Dendritic cell treated with granulocyte-macrophage colony-stimulating factor and Interleukin-4, amounts not matched to agents 40 ng/mL and 50 ng/mL, for 4 days (primary cell): ENCODE results near the gene NFE2.
"Not testable (repeated sequence)": the region's sequence is repeated elsewhere in the genome, so short reads cannot be mapped to it uniquely, and the experiment has no call there.

Source experiments
- H3K27ac Mint-ChIP-seq: one replicate; pipeline ENCODE4 v1.8.0; 2022; ENCODE audit warnings: mild to moderate bottlenecking, mixed read lengths
- H3K27me3 Mint-ChIP-seq: one replicate; pipeline ENCODE4 v1.8.0; 2022; ENCODE audit warnings: mild to moderate bottlenecking, mixed read lengths
- H3K36me3 Mint-ChIP-seq: one replicate; pipeline ENCODE4 v1.8.0; 2022; ENCODE audit warnings: low read depth, mixed read lengths
- H3K4me1 Mint-ChIP-seq: one replicate; pipeline ENCODE4 v1.8.0; 2022; ENCODE audit warnings: low read depth, mixed read lengths
- H3K4me3 Mint-ChIP-seq: one replicate; pipeline ENCODE4 v1.8.0; 2022; ENCODE audit warnings: mild to moderate bottlenecking, moderate library complexity, mixed read lengths
- H3K9me3 Mint-ChIP-seq: one replicate; pipeline ENCODE4 v1.8.0; 2022; ENCODE audit warnings: mixed read lengths
- intact Hi-C: fragments of 100-400 bp; cut with micrococcal nuclease; formaldehyde crosslinking; loops from one replicate; pipeline ENCODE4 v1.15.0; 2022

NFE2 gene

DNA sequence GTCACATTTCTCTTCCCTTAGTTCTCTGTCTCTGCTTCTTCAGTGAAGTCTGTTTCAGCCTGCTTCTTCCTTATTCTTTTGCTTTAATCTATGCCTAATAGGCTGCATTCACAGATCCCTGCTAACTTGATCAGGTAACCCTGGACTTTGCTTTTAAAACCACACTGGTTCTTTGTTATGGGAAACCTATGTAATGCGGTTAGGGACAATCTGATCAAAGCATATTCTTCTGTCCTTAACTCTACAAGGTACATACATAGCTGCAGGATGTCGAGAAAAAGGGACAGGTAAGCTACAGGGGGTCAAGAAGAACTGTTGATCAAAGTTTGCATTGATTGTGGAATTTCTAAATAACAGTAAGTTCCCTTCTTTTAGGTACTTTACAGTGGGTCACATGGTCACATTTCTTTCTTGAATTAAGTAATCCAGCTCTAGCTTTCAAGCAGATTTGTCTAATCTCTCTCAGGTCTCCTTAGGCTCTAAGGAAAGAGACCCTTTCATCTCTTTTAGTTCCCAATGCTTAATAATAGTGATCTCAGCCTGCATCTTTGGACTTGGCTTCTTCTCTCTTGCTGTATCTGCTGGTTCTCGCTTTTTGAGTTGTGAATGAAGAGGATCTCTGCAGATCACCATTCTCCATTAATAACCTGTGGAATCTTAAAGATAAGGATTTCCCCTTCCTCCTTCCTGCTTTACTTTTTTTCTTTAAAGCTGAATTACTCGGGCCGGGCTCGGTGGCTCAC, 28.0 kb upstream of the NFE2 start:
- Mint-ChIP-seq H3K4me1 (peaks cover 59% of the 10 kb centered on the region), H3K36me3 (peaks cover 37% of the 10 kb centered on the region), H3K4me3 (no peak overlapping the region), H3K27ac (peak overlapping the region; percentile 76), H3K9me3 (no peaks in the 10 kb centered on the region), H3K27me3 (no peaks in the 10 kb centered on the region)
- intact Hi-C loops: loop anchor here (5.0 kb wide), 1 partner anchor 39 kb away; no protein-coding TSS in a partner anchor

DNA sequence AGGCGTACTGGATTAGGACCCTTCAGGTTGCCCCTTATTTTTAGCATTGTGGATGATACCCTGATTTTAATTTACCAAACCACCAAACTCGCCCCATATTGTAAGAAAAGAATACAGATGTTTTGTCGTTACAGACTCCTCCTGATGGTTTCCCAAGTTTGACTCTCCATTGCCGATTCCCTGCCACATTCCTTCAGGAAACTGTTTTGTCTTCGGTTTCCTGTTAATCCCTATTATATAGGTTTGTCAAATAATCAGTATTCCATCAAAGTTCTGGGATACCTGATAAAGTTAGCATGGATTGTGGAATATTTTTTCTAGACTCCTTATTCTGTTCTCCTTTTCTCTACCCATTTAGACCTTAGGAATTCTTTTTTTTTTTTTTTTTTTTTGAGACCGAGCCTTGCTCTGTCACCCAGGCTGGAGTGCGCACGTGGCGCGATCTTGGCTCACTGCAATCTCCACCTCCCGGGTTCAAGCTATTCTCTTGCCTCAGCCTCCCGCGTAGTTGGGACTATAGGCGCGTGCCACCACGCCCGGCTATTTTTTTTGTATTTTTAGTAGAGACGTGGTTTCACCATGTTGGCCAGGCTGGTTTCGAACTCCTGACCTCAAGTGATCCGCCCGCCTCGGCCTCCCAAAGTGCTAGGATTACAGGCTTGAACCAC, 24.8 kb upstream of the NFE2 start:
- H3K4me3 Mint-ChIP-seq: peak overlapping the region; percentile 100
- intact Hi-C loops: loop anchor here (5.0 kb wide), 1 partner anchor 42 kb away; no protein-coding TSS in a partner anchor
- peaks cover 55% of the 10 kb centered on the region for H3K4me1 Mint-ChIP-seq
- peak overlapping the region; percentile 95 for H3K27ac Mint-ChIP-seq
- H3K36me3 Mint-ChIP-seq: peaks cover 26% of the 10 kb centered on the region
- not testable (repeated sequence) for H3K27me3 Mint-ChIP-seq, H3K9me3 Mint-ChIP-seq

GRCh38 chr12:54324617-54325441, 24.0 kb upstream of the NFE2 start, which contains the start of gene COPZ1:
TSS of gene COPZ1 (plus strand) at chr12:54325131. CDS start at chr12:54325164, 33 bp downstream.
- Mint-ChIP-seq H3K27ac (peak within 1 kb of the TSS; percentile 95), H3K4me1 (peaks cover 48% of the 10 kb centered on the region), H3K36me3 (peaks cover 19% of the 10 kb centered on the region), H3K27me3 (no peaks in the 10 kb centered on the region), H3K9me3 (no peaks in the 10 kb centered on the region), H3K4me3 (peak within 1 kb of the TSS; percentile 100)
- intact Hi-C loops: loop anchor here (1.0 to 5.0 kb wide), 3 partner anchors 31 to 45 kb away; partner anchors contain the start of genes CBX5 and HNRNPA1

DNA sequence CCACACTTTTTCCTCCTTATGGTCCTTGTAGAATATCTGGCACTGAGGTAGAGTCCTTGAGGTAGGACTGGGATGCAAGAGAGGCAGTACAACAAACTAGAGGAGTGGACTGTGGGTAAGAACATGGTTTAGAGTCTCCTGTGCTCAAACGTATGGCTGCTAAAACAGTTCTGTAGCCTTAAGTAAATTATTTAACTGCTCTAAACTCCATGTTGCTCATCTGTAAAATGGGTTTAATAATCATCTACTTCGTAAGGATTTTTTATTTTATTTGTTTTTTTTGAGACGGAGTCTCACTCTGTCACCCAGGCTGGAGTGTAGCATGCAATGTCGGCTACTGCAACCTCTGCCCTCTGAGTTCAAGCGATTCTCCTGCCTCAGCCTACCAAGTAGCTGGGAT, 20.5 kb upstream of the NFE2 start:
- H3K27me3 Mint-ChIP-seq: no peaks in the 10 kb centered on the region
- peaks cover 8% of the 10 kb centered on the region for H3K36me3 Mint-ChIP-seq
- H3K9me3 Mint-ChIP-seq: no peaks in the 10 kb centered on the region
- no peak overlapping the region for H3K27ac Mint-ChIP-seq
- H3K4me1 Mint-ChIP-seq: peaks cover 29% of the 10 kb centered on the region
- no peak overlapping the region for H3K4me3 Mint-ChIP-seq
- intact Hi-C loops: no loop called here

GRCh38 chr12:54312309-54312708, 11.5 kb upstream of the NFE2 start:
- intact Hi-C loops: not testable (repeated sequence)

GRCh38 chr12:54311051-54311450, 10.2 kb upstream of the NFE2 start:
- H3K4me1 Mint-ChIP-seq: peaks cover 26% of the 10 kb centered on the region
- H3K4me3 Mint-ChIP-seq: no peak overlapping the region
- H3K27ac Mint-ChIP-seq: no peak overlapping the region
- no peaks in the 10 kb centered on the region for H3K36me3 Mint-ChIP-seq
- H3K9me3 Mint-ChIP-seq: no peaks in the 10 kb centered on the region
- intact Hi-C loops: no loop called here
- H3K27me3 Mint-ChIP-seq: no peaks in the 10 kb centered on the region

More at GRCh38 chr12:54312309-54312708, 11.5 kb upstream of the NFE2 start:
- not testable (repeated sequence) for H3K27ac Mint-ChIP-seq, H3K36me3 Mint-ChIP-seq, H3K4me3 Mint-ChIP-seq, H3K27me3 Mint-ChIP-seq, H3K9me3 Mint-ChIP-seq
- H3K4me1 Mint-ChIP-seq: peaks cover 13% of the 10 kb centered on the region

DNA sequence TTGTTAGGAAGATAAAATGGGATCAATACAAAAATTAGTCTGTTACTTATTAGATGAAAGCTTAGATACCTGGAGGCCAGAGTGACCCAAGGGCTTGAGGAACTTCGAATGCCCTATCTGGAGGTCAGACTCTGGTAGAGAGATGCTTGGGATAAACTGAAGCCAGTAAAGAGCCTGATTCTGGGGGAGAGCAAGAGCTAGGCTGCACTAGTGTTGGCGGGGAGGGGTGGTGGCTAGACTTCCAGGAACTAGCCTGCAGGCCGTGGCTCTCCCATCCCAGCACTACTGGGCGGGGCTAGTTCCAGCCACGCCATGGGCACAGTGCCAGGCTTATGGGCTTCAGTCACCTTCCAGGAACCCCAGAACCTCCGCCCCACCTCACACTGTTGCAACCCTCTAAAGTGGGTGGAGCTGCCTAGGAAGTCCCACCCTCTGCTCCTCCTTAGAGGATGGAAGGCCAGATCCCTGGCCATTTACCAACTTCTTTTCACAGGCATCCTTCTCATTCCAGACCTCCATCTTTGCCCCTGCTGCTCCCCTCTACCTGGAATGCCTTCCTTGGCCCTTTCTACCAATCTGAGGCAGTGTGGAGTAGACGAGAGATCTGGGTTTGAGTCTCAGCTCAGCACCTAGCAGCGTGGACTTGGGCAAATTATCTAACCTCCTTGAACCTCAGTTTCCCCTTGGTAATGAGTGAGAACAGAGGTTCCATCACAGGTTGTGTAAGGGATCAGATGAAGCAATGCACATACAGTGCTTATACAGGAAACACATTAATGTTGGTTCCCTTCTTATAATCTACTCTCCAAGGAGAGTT, 6.3 kb upstream of the NFE2 start:
- Mint-ChIP-seq H3K27ac (peak overlapping the region; percentile 95), H3K36me3 (no peaks in the 10 kb centered on the region), H3K4me3 (peak overlapping the region; percentile 55), H3K4me1 (peaks cover 53% of the 10 kb centered on the region), H3K9me3 (no peaks in the 10 kb centered on the region), H3K27me3 (no peaks in the 10 kb centered on the region)
- intact Hi-C loops: loop anchor here (1.0 kb wide), 1 partner anchor 8 kb away; no protein-coding TSS in a partner anchor

- Mint-ChIP-seq H3K36me3 (peaks cover 17% of the 10 kb centered on the region), H3K27me3 (no peaks in the 10 kb centered on the region), H3K4me1 (peaks cover 79% of the 10 kb centered on the region)
Observed at GRCh38 chr12:54304187-54304810, 3.5 kb upstream of the NFE2 start.

GRCh38 chr12:54303640-54304039, 2.8 kb upstream of the NFE2 start:
- intact Hi-C loops: no loop called here
- peaks cover 85% of the 10 kb centered on the region for H3K4me1 Mint-ChIP-seq
- peaks cover 23% of the 10 kb centered on the region for H3K36me3 Mint-ChIP-seq
- H3K4me3 Mint-ChIP-seq: no peak overlapping the region
- peak overlapping the region; percentile 95 for H3K27ac Mint-ChIP-seq
- no peaks in the 10 kb centered on the region for H3K9me3 Mint-ChIP-seq
- H3K27me3 Mint-ChIP-seq: no peaks in the 10 kb centered on the region

More at GRCh38 chr12:54304187-54304810, 3.5 kb upstream of the NFE2 start:
- H3K9me3 Mint-ChIP-seq: no peaks in the 10 kb centered on the region
- H3K4me3 Mint-ChIP-seq: peak overlapping the region; percentile 80
- intact Hi-C loops: no loop called here
- H3K27ac Mint-ChIP-seq: peak overlapping the region; percentile 95

- H3K27ac Mint-ChIP-seq: peak overlapping the region; percentile 82
- H3K9me3 Mint-ChIP-seq: no peaks in the 10 kb centered on the region
- H3K4me3 Mint-ChIP-seq: peak overlapping the region; percentile 91
- peaks cover 86% of the 10 kb centered on the region for H3K4me1 Mint-ChIP-seq
- H3K36me3 Mint-ChIP-seq: peaks cover 27% of the 10 kb centered on the region
- H3K27me3 Mint-ChIP-seq: no peaks in the 10 kb centered on the region
- intact Hi-C loops: no loop called here
Observed at GRCh38 chr12:54301428-54302048, 723 bp upstream of the NFE2 start.

DNA sequence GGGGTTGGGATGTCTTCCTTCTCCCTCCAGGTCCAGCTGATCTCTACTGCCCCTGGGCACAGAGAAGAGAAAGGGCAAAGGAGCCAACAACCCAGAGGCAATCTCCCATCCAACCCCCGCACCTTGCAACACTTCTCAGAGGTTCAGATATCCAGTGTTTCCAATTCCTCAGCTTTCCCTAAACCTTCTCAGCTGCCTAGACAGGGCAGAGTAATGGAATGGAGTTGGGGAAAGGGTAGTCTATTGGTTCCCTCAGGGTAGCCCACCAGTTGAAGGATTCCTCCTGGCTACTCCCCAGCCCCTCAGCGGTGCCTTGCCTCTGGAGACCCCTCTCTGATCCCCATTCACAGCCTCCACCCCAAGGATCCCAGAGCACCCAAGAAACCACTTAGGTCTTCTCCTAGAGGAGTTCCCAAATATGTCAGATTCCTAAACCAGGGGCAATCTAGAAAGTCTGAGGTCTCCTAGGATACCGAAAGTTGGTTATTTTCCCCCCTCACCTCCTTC, 537 bp downstream of the NFE2 start:
- Mint-ChIP-seq H3K27me3 (no peaks in the 10 kb centered on the region), H3K36me3 (peaks cover 27% of the 10 kb centered on the region), H3K4me3 (peak overlapping the region; percentile 91), H3K9me3 (no peaks in the 10 kb centered on the region), H3K4me1 (peaks cover 89% of the 10 kb centered on the region), H3K27ac (peak overlapping the region; percentile 82)
- intact Hi-C loops: no loop called here

DNA sequence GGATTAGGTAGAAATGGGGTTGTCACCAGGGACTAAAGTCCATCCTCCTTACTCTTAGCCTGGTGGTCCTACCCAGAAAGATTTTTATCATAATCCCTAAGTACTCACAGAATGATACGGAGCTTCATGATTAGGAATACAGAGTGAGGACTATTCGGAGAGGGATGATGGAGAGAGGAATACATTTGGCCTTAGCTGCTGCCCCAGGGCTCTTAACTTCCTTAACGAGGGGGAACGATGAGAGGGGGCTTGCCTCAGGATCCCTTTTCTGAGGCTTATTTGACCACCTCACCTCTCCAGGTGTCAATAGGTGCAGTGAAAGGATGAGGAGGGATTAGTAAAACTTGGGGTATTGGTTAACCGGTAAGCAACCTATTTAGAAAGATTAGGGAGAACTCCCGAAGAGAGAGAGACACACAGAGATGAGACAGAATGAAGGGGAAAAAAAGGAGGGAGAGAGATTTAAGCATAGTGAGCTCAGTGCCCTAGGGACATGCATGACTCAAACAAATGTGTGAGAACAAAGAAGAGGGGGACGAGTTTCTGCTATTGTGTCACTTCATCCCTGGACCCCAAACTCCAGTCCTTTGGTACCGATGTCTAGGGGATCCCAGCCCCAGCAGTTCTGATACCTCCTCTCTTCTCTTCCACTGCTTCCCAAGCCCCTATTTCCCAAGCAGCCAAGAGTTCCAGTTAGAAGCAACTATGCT, 1.1 kb downstream of the NFE2 start:
- intact Hi-C loops: loop anchor here (1.0 kb wide), 1 partner anchor 8 kb away; no protein-coding TSS in a partner anchor
- H3K9me3 Mint-ChIP-seq: no peaks in the 10 kb centered on the region
- peak overlapping the region; percentile 82 for H3K27ac Mint-ChIP-seq
- H3K4me1 Mint-ChIP-seq: peaks cover 89% of the 10 kb centered on the region
- peak overlapping the region; percentile 91 for H3K4me3 Mint-ChIP-seq
- no peaks in the 10 kb centered on the region for H3K27me3 Mint-ChIP-seq
- peaks cover 27% of the 10 kb centered on the region for H3K36me3 Mint-ChIP-seq
